C4-2B (cell line): ENCODE results near the gene FLT3LG.

Experiments used
- CTCF ChIP-seq: fragments of 450-650 bp; conservative IDR thresholded peaks from 2 replicates; pipeline ENCODE4 v1.5.1; 2017; ENCODE audit warnings: mild to moderate bottlenecking
- ZFX ChIP-seq: fragments of 450-650 bp; IDR thresholded peaks from 2 replicates; pipeline ENCODE4 v1.6.1; 2017

- TF ChIP-seq CTCF (no peak), ZFX (no peak)
Observed at GRCh38 chr19:49453013-49453756, 20.8 kb upstream of the FLT3LG start, which contains the start of gene ALDH16A1.
